Stimulated activated CD4-positive, alpha-beta T cell treated with anti-CD3 and anti-CD28 coated beads, Interleukin-4, amount 100 ng/mL, for 24 hours (primary cell): Measurements from ENCODE around the gene MRM2.
A peak's percentile ranks its signal among the peaks of the same experiment; 100 is the strongest.
"Not testable (repeated sequence)": the region's sequence is repeated elsewhere in the genome, so short reads cannot be mapped to it uniquely, and the experiment has no call there.

Experiments
- DNase-seq: peaks from one replicate; pipeline ENCODE4 v3.0.0-alpha.2; 2020

The MRM2 gene

GRCh38 chr7:2241580-2242540 is at the start of gene MRM2, which contains the start of gene NUDT1:
Gene MRM2, minus strand, starts transcription at chr7:2242205. Its CDS starts 36 bp downstream, at chr7:2242169.
Gene NUDT1, plus strand, starts transcription at chr7:2242226. Its CDS starts 2,349 bp downstream, at chr7:2244575.
- peak; percentile 78 for DNase-seq

GRCh38 chr7:2290877-2291276 is 48.9 kb upstream of the MRM2 start:
- DNase-seq: no peak

- no peak for DNase-seq
These were observed 47.6 kb upstream of the MRM2 start for GRCh38 chr7:2289621-2290020.

GRCh38 chr7:2289111-2289586 is 47.1 kb upstream of the MRM2 start:
- DNase-seq: no peak

GRCh38 chr7:2288503-2288902 is 46.5 kb upstream of the MRM2 start:
- no peak for DNase-seq

GRCh38 chr7:2287745-2288144 is 45.7 kb upstream of the MRM2 start:
- DNase-seq: no peak

- no peak for DNase-seq
These were observed 41.1 kb upstream of the MRM2 start for GRCh38 chr7:2283074-2283473.

- no peak for DNase-seq
These were observed 40.3 kb upstream of the MRM2 start for GRCh38 chr7:2282185-2282751.

- DNase-seq: no peak
These were observed 39.5 kb upstream of the MRM2 start for GRCh38 chr7:2281541-2281940.

GRCh38 chr7:2280424-2280823 is 38.4 kb upstream of the MRM2 start:
- DNase-seq: no peak

GRCh38 chr7:2279896-2280295 is 37.9 kb upstream of the MRM2 start:
- DNase-seq: no peak

- DNase-seq: no peak
These were observed 36.0 kb upstream of the MRM2 start for GRCh38 chr7:2278026-2278425.

- no peak for DNase-seq
These were observed 34.1 kb upstream of the MRM2 start for GRCh38 chr7:2276107-2276506.

GRCh38 chr7:2275101-2275500 is 33.1 kb upstream of the MRM2 start:
- no peak for DNase-seq

GRCh38 chr7:2274666-2275065 is 32.7 kb upstream of the MRM2 start:
- no peak for DNase-seq

GRCh38 chr7:2273866-2274265 is 31.9 kb upstream of the MRM2 start:
- DNase-seq: no peak

- DNase-seq: no peak
These were observed 30.0 kb upstream of the MRM2 start for GRCh38 chr7:2272031-2272430.

- no peak for DNase-seq
These were observed 29.4 kb upstream of the MRM2 start for GRCh38 chr7:2271273-2272026.

- no peak for DNase-seq
These were observed 28.5 kb upstream of the MRM2 start for GRCh38 chr7:2270495-2270894.

- DNase-seq: no peak
These were observed 28.0 kb upstream of the MRM2 start for GRCh38 chr7:2269991-2270460.

- DNase-seq: not testable (repeated sequence)
These were observed 27.3 kb upstream of the MRM2 start for GRCh38 chr7:2269089-2269990.

- DNase-seq: no peak
These were observed 24.9 kb upstream of the MRM2 start for GRCh38 chr7:2266911-2267310.
